ENCODE data around the gene ARMC6. TPM values are rescaled to one million over a fixed set of nuclear protein-coding genes. Genes with fewer than 3 reads are reported as not detected.

ARMC6 gene
- total RNA-seq: 10 to 100 TPM; 23.0 to 44.6 (median 30.3) TPM

DNA sequence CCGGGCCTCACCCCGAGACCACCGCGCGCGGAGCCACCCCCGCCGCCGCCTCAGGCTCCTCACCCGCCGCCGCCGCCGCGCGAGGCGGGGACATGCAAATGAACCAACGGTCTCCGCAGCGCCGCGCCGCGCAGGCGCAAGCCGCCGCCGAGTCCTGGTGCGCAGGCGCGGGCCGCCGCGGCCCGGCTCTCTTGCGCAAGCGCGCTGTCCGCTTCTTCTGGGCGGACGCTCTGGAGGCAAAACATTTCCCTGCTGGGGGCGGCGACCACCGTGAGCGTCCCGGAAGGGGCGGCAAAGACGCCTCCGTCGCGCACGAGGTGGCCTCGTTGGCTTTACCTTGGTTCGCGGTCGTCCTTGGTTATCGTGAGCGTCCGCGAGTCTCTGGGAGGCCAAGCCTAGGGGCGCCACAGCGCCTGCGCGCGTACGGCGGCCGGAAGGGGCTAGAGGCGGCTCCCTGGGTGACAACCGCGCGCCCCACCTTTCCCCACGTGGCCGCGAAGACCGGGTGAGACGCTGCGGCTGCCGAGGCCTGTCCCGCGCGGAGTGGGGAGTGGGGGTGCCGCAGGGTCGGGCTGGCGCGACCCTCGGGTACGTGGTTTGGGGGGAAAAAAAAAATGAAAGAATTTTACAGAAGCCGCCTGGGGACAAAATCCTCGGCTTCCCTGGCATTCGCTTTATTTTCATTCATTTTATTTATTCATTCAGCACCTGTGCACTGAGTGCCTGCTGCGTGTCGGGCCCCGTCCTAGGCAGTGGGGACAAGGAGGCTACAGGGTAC, at the start of gene ARMC6, which contains the start of gene SUGP2:
TSS of gene ARMC6 (plus strand) at position 178 of the 778 bp plus-strand sequence. CDS start 607 bp downstream, outside the sequence.
TSS of gene SUGP2 (minus strand) at position 92 of the 778 bp plus-strand sequence. CDS start 2,446 bp downstream, outside the sequence.
- Histone ChIP-seq H3K27ac (peak within 1 kb of the TSS; percentile 98 to 99), H3K4me3 (peak within 1 kb of the TSS; percentile 80 to 97 (median 92)), H3K4me1 (replicated peaks in 1 of 2) (peaks cover 14% of the 10 kb centered on the region in 2 donors)
- WGBS, 10 experiments: 0 to 7% (median 1%) methylated on average over 3 to 14 of the region's 94 CpGs; no CpG with 5 or more reads in 5 of the 10 experiments
- ATAC-seq (replicated peaks in 6 of 8): peak; percentile 66 to 83 (median 76)
- in situ Hi-C loops (cut with MboI; ENCODE audit: low pct_unique_long_range_greater_than_20kb in 2 of 9, low sequenced_read_pairs in 9 of 9, unreplicated experiment in 9 of 9): no loop called here

DNA sequence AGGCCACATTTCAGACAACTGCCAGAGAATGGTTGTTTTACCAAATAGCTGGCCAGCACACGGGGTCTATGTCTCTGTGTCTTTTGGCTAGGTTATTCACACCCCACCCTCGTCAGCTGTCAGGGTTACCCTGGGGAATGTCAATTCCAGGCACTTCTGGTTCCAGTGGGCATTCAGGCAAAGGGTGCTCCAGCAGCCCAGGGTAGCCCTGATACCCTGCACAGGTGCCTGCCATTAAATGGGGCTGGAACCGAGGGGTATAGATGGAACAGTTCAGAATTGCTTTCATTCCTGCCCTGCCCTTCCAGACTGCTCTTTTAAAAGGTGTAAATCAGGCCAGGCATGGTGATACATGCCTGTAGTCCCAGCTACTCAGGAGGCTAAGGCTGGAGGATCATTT, 49.2 kb upstream of the ARMC6 start:
- no peak for ATAC-seq (replicated peaks in 6 of 8)
- 17 to 83% (median 66%) methylated on average over 1 of the region's 3 CpGs; no CpG with 5 or more reads in 4 of the 10 experiments for WGBS, 10 experiments
- in situ Hi-C loops (cut with MboI; ENCODE audit: low pct_unique_long_range_greater_than_20kb in 2 of 9, low sequenced_read_pairs in 9 of 9, unreplicated experiment in 9 of 9): loop anchor here in 1 of 9 experiments (25.0 kb wide), 1 partner anchor 397 kb away; the partner anchor contains the start of gene REX1BD
- H3K4me1 ChIP-seq (replicated peaks in 1 of 2): peaks cover 0 to 2% of the 10 kb centered on the region in 2 donors
- no peak overlapping the region for H3K4me3 ChIP-seq
- H3K27ac ChIP-seq: no peak overlapping the region

DNA sequence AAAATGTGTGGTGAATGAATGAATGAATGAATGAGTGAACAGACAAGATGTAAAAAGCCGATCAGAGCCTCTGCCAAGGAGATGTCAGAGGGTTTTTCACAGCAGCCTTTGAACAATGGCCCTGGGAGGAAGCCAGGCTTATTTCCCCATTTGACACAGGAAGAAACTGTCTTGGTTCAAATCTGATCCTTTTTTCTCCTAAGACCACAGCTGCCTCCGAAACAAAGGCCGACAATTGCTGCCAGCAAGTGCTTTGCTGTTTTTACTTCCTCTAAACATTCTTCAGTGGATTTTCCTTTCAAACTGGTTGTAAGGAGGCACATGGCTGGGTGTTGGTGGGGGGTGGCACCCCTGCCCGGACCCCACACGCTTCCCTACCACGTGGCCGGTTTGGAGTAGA, 48.1 kb upstream of the ARMC6 start:
- peaks cover 0 to 2% of the 10 kb centered on the region in 2 donors for H3K4me1 ChIP-seq (replicated peaks in 1 of 2)
- in situ Hi-C loops (cut with MboI; ENCODE audit: low pct_unique_long_range_greater_than_20kb in 2 of 9, low sequenced_read_pairs in 9 of 9, unreplicated experiment in 9 of 9): loop anchor here in 1 of 9 experiments (25.0 kb wide), 1 partner anchor 398 kb away; the partner anchor contains the start of gene REX1BD
- WGBS, 10 experiments: 20 to 85% (median 61%) methylated on average over 1 to 6 of the region's 7 CpGs; no CpG with 5 or more reads in 2 of the 10 experiments
- H3K4me3 ChIP-seq: no peak overlapping the region
- no peak overlapping the region for H3K27ac ChIP-seq
- peak in 2 of 8 experiments; percentile 15 to 36 for ATAC-seq (replicated peaks in 6 of 8)

DNA sequence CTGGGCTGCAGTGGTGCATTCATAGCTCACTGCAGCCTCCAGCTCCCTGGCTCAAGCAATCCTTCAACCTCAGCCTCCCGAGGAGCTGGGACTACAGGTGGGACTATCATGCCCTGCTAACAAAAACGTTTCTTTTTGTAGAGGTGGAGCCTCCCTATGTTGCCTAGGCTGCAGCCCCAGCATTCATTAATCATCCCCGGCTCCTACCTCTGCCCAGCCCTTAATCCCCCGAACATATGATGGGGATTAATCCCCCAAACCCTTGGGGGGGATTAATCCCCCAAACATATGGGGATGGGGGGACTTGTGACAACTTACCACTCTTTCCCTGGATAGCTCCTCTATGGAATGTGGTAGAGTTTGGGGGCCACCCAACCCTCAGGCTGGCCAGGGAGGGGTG, 45.9 kb upstream of the ARMC6 start:
- in situ Hi-C loops (cut with MboI; ENCODE audit: low pct_unique_long_range_greater_than_20kb in 2 of 9, low sequenced_read_pairs in 9 of 9, unreplicated experiment in 9 of 9): loop anchor here in 1 of 9 experiments (25.0 kb wide), 1 partner anchor 400 kb away; the partner anchor contains the start of gene REX1BD
- Histone ChIP-seq H3K27ac (no peak overlapping the region), H3K4me3 (no peak overlapping the region), H3K4me1 (replicated peaks in 1 of 2) (peaks cover 0 to 2% of the 10 kb centered on the region in 2 donors)
- 13 to 85% (median 38%) methylated on average over 1 to 4 of the region's 4 CpGs; no CpG with 5 or more reads in 6 of the 10 experiments for WGBS, 10 experiments
- no peak for ATAC-seq (replicated peaks in 6 of 8)

DNA sequence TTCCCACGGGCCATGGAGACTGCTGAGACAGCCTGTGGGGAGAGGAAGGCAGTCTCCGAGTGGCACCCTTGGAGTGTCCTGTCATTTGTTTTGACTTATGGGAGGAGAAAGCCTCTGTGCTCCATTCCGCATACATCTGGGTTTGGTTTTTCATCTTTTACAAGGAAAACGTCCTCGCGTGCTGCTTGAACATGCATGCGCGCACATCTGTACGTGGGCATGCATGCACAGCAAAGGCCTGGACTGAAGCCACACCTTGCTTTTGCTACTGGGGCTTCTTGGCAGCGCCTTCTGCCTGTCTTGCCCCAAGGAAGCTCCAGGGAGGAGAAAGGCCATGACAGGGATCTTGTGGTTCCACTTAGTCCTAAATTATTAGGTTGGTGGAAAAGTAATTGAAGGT, 44.1 kb upstream of the ARMC6 start:
- in situ Hi-C loops (cut with MboI; ENCODE audit: low pct_unique_long_range_greater_than_20kb in 2 of 9, low sequenced_read_pairs in 9 of 9, unreplicated experiment in 9 of 9): loop anchor here in 1 of 9 experiments (25.0 kb wide), 1 partner anchor 402 kb away; the partner anchor contains the start of gene REX1BD
- Histone ChIP-seq H3K4me1 (replicated peaks in 1 of 2) (peaks cover 0 to 2% of the 10 kb centered on the region in 2 donors), H3K27ac (no peak overlapping the region), H3K4me3 (no peak overlapping the region)
- peak in 2 of 8 experiments; percentile 12 for ATAC-seq (replicated peaks in 6 of 8)
- 0 to 81% (median 69%) methylated on average over 1 to 9 of the region's 10 CpGs; no CpG with 5 or more reads in 5 of the 10 experiments for WGBS, 10 experiments

DNA sequence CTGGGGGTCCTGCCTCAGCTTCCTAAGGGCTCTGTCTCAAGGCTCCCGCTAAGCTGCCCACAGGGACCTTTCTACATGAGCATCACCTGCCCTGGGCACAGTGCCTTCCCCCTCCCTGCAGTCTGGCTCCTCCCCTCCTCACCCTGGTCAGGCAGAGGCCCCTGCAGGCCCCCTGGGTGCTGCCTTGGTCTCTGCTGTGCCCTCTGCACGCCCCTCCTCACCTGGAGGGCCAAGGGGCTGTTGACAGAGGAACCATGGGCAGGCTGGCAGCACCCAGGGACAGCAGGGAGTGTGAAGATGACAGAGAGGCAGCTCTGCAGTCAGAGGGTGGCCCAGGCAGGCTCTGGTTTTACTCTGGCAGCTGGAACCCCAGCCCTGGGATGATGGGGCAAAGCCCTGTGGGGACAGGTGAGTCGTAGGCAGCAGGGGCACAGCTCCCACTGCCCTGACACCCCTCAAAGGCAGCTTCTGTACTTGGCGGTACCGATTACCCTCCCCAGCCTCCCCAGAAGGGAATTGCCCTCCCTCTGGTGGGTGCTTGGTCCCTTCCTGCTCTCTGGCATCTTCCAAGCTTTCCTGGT, 43.2 kb upstream of the ARMC6 start:
- H3K4me1 ChIP-seq (replicated peaks in 1 of 2): peaks cover 0 to 2% of the 10 kb centered on the region in 2 donors
- H3K4me3 ChIP-seq: no peak overlapping the region
- peak in 3 of 8 experiments; percentile 5 to 21 (median 16) for ATAC-seq (replicated peaks in 6 of 8)
- H3K27ac ChIP-seq: no peak overlapping the region
- in situ Hi-C loops (cut with MboI; ENCODE audit: low pct_unique_long_range_greater_than_20kb in 2 of 9, low sequenced_read_pairs in 9 of 9, unreplicated experiment in 9 of 9): loop anchor here in 1 of 9 experiments (25.0 kb wide), 1 partner anchor 403 kb away; the partner anchor contains the start of gene REX1BD
- WGBS, 10 experiments: 100% methylated on average over 1 of the region's 5 CpGs; no CpG with 5 or more reads in 9 of the 10 experiments

DNA sequence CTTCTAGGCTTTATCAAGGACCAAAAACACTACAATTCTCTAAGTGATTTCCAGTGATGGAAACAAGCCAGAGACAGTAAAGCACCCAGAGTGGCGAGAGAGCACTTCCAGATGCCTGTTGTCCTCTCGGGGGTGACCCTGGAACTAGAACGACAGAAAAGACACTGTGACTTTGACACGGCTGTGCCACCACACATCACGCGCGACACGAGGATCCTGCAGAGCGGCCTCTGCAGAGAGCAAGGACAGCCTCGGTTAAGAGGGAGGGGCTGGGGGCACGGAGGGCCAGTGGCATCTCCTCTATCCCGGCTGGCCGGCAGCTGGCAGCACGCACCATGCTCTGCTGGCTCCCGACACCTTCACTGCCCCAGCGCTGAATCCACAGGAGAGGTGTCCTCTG, 42.4 kb upstream of the ARMC6 start:
- H3K4me1 ChIP-seq (replicated peaks in 1 of 2): peaks cover 0 to 4% of the 10 kb centered on the region in 2 donors
- no peak overlapping the region for H3K27ac ChIP-seq
- no peak overlapping the region for H3K4me3 ChIP-seq
- in situ Hi-C loops (cut with MboI; ENCODE audit: low pct_unique_long_range_greater_than_20kb in 2 of 9, low sequenced_read_pairs in 9 of 9, unreplicated experiment in 9 of 9): loop anchor here in 1 of 9 experiments (25.0 kb wide), 1 partner anchor 404 kb away; the partner anchor contains the start of gene REX1BD
- WGBS, 10 experiments: 67 to 100% (median 91%) methylated on average over 1 to 11 of the region's 16 CpGs; no CpG with 5 or more reads in 4 of the 10 experiments
- ATAC-seq (replicated peaks in 6 of 8): no peak

DNA sequence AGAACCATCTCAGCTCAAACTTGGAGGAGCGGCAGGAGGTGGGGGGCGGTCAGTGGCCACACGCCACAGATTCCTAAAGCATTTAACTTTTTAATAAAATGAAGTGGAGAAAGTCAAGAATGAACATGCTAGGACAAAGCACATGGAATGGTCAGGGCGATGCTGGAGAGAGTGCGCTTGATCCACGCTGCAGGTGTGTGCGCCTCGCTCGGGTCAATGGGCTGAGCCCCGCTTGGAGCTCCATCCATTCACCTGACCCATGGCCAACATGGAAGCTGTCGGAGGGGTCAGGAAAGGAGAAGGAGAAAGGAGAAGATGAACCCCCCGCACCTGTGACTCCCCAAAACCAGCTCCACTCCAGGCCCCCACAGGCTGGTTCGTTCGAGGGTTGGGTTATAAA, 41.9 kb upstream of the ARMC6 start:
- Histone ChIP-seq H3K4me1 (replicated peaks in 1 of 2) (peaks cover 0 to 5% of the 10 kb centered on the region in 2 donors), H3K4me3 (no peak overlapping the region), H3K27ac (no peak overlapping the region)
- in situ Hi-C loops (cut with MboI; ENCODE audit: low pct_unique_long_range_greater_than_20kb in 2 of 9, low sequenced_read_pairs in 9 of 9, unreplicated experiment in 9 of 9): loop anchor here in 1 of 9 experiments (25.0 kb wide), 1 partner anchor 404 kb away; the partner anchor contains the start of gene REX1BD
- 83 to 92% methylated on average over 1 to 2 of the region's 14 CpGs; no CpG with 5 or more reads in 8 of the 10 experiments for WGBS, 10 experiments
- no peak for ATAC-seq (replicated peaks in 6 of 8)

DNA sequence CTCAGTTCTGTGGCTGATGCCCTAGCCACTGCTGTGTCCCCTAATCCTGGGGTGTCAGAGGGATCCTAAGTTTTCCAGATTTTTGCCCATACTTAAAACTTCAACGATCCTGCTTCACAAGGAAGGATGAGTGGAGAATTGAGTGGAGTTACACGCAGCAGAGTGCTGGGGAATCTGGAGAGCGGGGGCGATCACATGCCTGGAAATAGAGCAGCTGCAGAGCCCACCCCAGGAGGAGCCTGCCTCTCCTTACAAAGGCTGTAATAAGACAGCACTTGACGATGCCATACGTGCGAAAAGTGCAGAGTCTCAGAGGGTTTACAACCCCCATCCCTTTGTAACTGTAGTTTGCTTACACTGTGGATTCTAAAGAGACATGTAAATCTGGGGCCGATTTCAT, 40.7 kb upstream of the ARMC6 start:
- in situ Hi-C loops (cut with MboI; ENCODE audit: low pct_unique_long_range_greater_than_20kb in 2 of 9, low sequenced_read_pairs in 9 of 9, unreplicated experiment in 9 of 9): loop anchor here in 1 of 9 experiments (25.0 kb wide), 1 partner anchor 405 kb away; the partner anchor contains the start of gene REX1BD
- 70 to 100% (median 89%) methylated on average over 2 to 7 of the region's 8 CpGs; no CpG with 5 or more reads in 2 of the 10 experiments for WGBS, 10 experiments
- no peak overlapping the region for H3K4me3 ChIP-seq
- no peak for ATAC-seq (replicated peaks in 6 of 8)
- H3K27ac ChIP-seq: no peak overlapping the region
- peaks cover 0 to 6% of the 10 kb centered on the region in 2 donors for H3K4me1 ChIP-seq (replicated peaks in 1 of 2)

DNA sequence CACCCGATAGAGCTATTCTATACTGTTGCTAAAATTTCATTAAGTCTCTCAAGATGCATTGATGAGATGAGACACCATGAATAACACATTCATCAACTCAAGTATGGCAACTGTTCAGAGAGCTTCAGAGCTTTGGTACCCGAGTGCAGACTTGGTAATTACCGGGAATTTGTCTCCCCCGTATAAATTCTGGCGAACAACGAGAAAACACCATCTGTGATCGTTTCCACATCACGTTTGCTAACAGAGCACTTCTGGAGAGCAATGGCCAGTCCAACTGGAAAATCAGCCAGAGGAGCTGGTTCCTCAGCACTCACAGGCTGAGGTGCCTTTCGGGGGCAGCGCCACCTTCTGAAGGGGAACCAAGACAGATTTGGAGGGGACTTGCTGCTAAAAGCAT, 40.3 kb upstream of the ARMC6 start:
- WGBS, 10 experiments: 57 to 96% (median 91%) methylated on average over 1 to 9 of the region's 10 CpGs; no CpG with 5 or more reads in 3 of the 10 experiments
- Histone ChIP-seq H3K4me3 (no peak overlapping the region), H3K4me1 (replicated peaks in 1 of 2) (peaks cover 0 to 6% of the 10 kb centered on the region in 2 donors), H3K27ac (no peak overlapping the region)
- in situ Hi-C loops (cut with MboI; ENCODE audit: low pct_unique_long_range_greater_than_20kb in 2 of 9, low sequenced_read_pairs in 9 of 9, unreplicated experiment in 9 of 9): loop anchor here in 1 of 9 experiments (25.0 kb wide), 1 partner anchor 406 kb away; the partner anchor contains the start of gene REX1BD
- ATAC-seq (replicated peaks in 6 of 8): no peak

DNA sequence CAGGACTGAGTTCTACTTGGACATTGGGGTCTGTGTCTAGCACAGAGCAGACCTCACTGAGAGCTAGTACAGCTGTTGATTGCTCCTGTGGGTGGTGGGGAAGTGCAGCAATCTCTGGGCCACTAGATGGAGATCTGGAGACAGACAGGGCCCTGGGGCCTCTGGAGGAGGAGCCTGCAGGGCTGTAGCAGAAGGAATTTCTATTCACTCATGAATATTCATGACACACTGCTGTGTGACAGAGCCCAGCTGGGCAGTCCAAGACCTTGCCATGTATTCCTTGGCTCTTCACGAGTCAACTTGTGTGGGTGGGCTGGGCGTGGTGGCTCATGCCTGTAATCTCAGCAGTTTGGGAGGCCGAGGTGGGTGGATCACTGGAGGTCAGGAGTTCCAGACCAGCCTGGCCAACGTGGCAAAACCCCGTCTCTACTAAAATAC, 37.6 kb upstream of the ARMC6 start:
- Histone ChIP-seq H3K27ac (no peak overlapping the region), H3K4me1 (replicated peaks in 1 of 2) (peaks cover 0 to 6% of the 10 kb centered on the region in 2 donors), H3K4me3 (no peak overlapping the region)
- WGBS, 10 experiments: 0 to 63% (median 27%) methylated on average over 2 to 4 of the region's 5 CpGs; no CpG with 5 or more reads in 4 of the 10 experiments
- ATAC-seq (replicated peaks in 6 of 8): peak; percentile 91 to 99 (median 94)
- in situ Hi-C loops (cut with MboI; ENCODE audit: low pct_unique_long_range_greater_than_20kb in 2 of 9, low sequenced_read_pairs in 9 of 9, unreplicated experiment in 9 of 9): loop anchor here in 1 of 9 experiments (25.0 kb wide), 1 partner anchor 409 kb away; the partner anchor contains the start of gene REX1BD

DNA sequence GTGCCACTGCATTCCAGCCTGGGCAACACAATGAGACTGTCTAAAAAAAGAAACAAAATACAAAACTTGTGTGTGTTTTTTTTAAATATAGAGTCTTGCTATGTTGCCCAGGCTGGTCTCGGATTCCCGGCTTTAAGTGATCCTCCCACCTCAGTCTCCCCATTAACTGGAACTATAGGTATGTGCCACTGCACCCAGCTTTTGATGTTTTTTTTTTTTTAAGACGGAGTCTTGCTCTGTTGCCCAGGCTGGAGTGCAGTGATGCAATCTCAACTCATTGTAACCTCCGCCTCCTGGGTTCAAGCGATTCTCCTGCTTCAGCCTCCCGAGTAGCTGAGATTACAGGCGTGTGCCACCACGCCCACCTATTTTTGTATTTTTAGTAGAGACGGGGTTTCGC, 37.1 kb upstream of the ARMC6 start:
- no peak for ATAC-seq (replicated peaks in 6 of 8)
- WGBS, 10 experiments: 44 to 100% (median 91%) methylated on average over 1 to 8 of the region's 10 CpGs; no CpG with 5 or more reads in 2 of the 10 experiments
- H3K4me1 ChIP-seq (replicated peaks in 1 of 2): peaks cover 0 to 6% of the 10 kb centered on the region in 2 donors
- no peak overlapping the region for H3K27ac ChIP-seq
- in situ Hi-C loops (cut with MboI; ENCODE audit: low pct_unique_long_range_greater_than_20kb in 2 of 9, low sequenced_read_pairs in 9 of 9, unreplicated experiment in 9 of 9): loop anchor here in 1 of 9 experiments (25.0 kb wide), 1 partner anchor 409 kb away; the partner anchor contains the start of gene REX1BD
- no peak overlapping the region for H3K4me3 ChIP-seq

Data from motor neuron (in vitro differentiated cells).